Peyer's patch (tissue), 4 donors: ENCODE data around the gene FTCD. TPM values are rescaled to one million over a fixed set of nuclear protein-coding genes. Genes with fewer than 3 reads are reported as not detected.
A peak's percentile ranks its signal among the peaks of the same experiment; 100 is the strongest.

Source experiments
- DNase-seq, 3 donors: peaks; one replicate each; pipeline ENCODE4 v3.0.0-alpha.2; 2017 to 2019
- H3K27ac ChIP-seq, 4 donors: fragments of 200-600 bp; sonication (generic); one replicate each; pipeline ENCODE4 v1.5.1; 2016 to 2019
- H3K27me3 ChIP-seq, 2 donors: fragments of 200-600 bp; sonication (generic); one replicate each; pipeline ENCODE4 v1.5.1; 2019
- H3K36me3 ChIP-seq, 3 donors: fragments of 200-600 bp; sonication (generic); one replicate each; pipeline ENCODE4 v1.5.1; 2016 to 2019
- H3K4me1 ChIP-seq, 4 donors: fragments of 200-600 bp; sonication (generic); one replicate each; pipeline ENCODE4 v1.5.1; 2016 to 2019
- H3K4me3 ChIP-seq, 4 donors: fragments of 200-600 bp; sonication (generic); 1 replicate in 3 of 4; 2 replicates in 1 of 4; pipeline ENCODE4 v1.5.1; 2016 to 2019; ENCODE audit warnings: mild to moderate bottlenecking in 1 of 4
- H3K9me3 ChIP-seq, 4 donors: fragments of 200-600 bp; sonication (generic); one replicate each; pipeline ENCODE4 v1.5.1; 2016 to 2019; ENCODE audit warnings: mild to moderate bottlenecking in 1 of 4
- CTCF ChIP-seq, 6 experiments: fragments of 450-650 bp in 4 of 6; fragments of 200-600 bp in 2 of 6; sonication (generic) in 1 of 6; IDR thresholded peaks; one replicate each; pipeline ENCODE4 v1.5.1; 2017 to 2019; ENCODE audit warnings: antibody characterized with exemption in 6 of 6, mild to moderate bottlenecking in 3 of 6, moderate library complexity in 1 of 6
- POLR2A ChIP-seq, 2 donors: fragments of 450-650 bp; IDR thresholded peaks; one replicate each; pipeline ENCODE4 v1.5.1; 2017; ENCODE audit warnings: antibody characterized with exemption in 2 of 2, mild to moderate bottlenecking in 2 of 2, moderate library complexity in 2 of 2
- total RNA-seq, 4 donors: library from RNA; depleted of rRNA; stranded (reverse); fragments of >200 nt; gene quantifications; one replicate each; pipeline ENCODE4 v1.1.0, GENCODE V29; 2016

FTCD gene
- total RNA-seq, 4 donors from 2014 or later = 0.67 to 1.0 TPM; not detected in 2

GRCh38 chr21:46160657-46160906 is 5.2 kb upstream of the FTCD start:
- no peaks in the 10 kb centered on the region for H3K9me3 ChIP-seq
- peak in 2 of 3 donors; percentile 28 to 35 for DNase-seq
- peaks cover 0 to 3% of the 10 kb centered on the region in 2 donors for H3K27me3 ChIP-seq
- H3K4me3 ChIP-seq = no peak overlapping the region
- no peaks in the 10 kb centered on the region for H3K36me3 ChIP-seq
- peaks cover 0 to 8% (median 0%) of the 10 kb centered on the region in 4 donors for H3K4me1 ChIP-seq
- TF ChIP-seq CTCF (IDR thresholded peaks at IDR 0.05) (no peak), POLR2A (IDR thresholded peaks at IDR 0.05) (no peak)
- H3K27ac ChIP-seq = no peak overlapping the region

- H3K27ac ChIP-seq = no peak overlapping the region
- no peaks in the 10 kb centered on the region for H3K36me3 ChIP-seq
- peak in 2 of 3 donors; percentile 26 to 36 for DNase-seq
- H3K4me3 ChIP-seq = no peak overlapping the region
- H3K27me3 ChIP-seq = peaks cover 0 to 3% of the 10 kb centered on the region in 2 donors
- TF ChIP-seq CTCF (IDR thresholded peaks at IDR 0.05) (no peak), POLR2A (IDR thresholded peaks at IDR 0.05) (no peak)
- no peaks in the 10 kb centered on the region for H3K9me3 ChIP-seq
- peaks cover 0 to 8% (median 0%) of the 10 kb centered on the region in 4 donors for H3K4me1 ChIP-seq
Measured at GRCh38 chr21:46159841-46160656, 4.7 kb upstream of the FTCD start.

GRCh38 chr21:46159390-46159789 is 4.0 kb upstream of the FTCD start:
- peak in 2 of 3 donors; percentile 22 to 27 for DNase-seq
- TF ChIP-seq CTCF (IDR thresholded peaks at IDR 0.05) (no peak), POLR2A (IDR thresholded peaks at IDR 0.05) (no peak)
- H3K36me3 ChIP-seq = no peaks in the 10 kb centered on the region

GRCh38 chr21:46158666-46159300 is 3.4 kb upstream of the FTCD start:
- Histone ChIP-seq H3K27ac (no peak overlapping the region), H3K4me3 (no peak overlapping the region), H3K36me3 (no peaks in the 10 kb centered on the region), H3K27me3 (peaks cover 0 to 3% of the 10 kb centered on the region in 2 donors), H3K4me1 (peaks cover 0 to 8% (median 0%) of the 10 kb centered on the region in 4 donors), H3K9me3 (no peaks in the 10 kb centered on the region)
- TF ChIP-seq POLR2A (IDR thresholded peaks at IDR 0.05) = no peak
- no peak for TF ChIP-seq CTCF (IDR thresholded peaks at IDR 0.05)
- peak; percentile 3 to 35 (median 23) for DNase-seq

More at GRCh38 chr21:46159390-46159789, 4.0 kb upstream of the FTCD start:
- Histone ChIP-seq H3K4me1 (peaks cover 0 to 8% (median 0%) of the 10 kb centered on the region in 4 donors), H3K27me3 (peaks cover 0 to 3% of the 10 kb centered on the region in 2 donors), H3K4me3 (no peak overlapping the region), H3K9me3 (no peaks in the 10 kb centered on the region), H3K27ac (no peak overlapping the region)

- DNase-seq = peak in 2 of 3 donors; percentile 31 to 33
- H3K4me3 ChIP-seq = no peak overlapping the region
- H3K9me3 ChIP-seq = no peaks in the 10 kb centered on the region
- no peak overlapping the region for H3K27ac ChIP-seq
- peaks cover 0 to 3% of the 10 kb centered on the region in 2 donors for H3K27me3 ChIP-seq
- H3K4me1 ChIP-seq = peaks cover 0 to 8% (median 4%) of the 10 kb centered on the region in 4 donors
- H3K36me3 ChIP-seq = no peaks in the 10 kb centered on the region
- TF ChIP-seq POLR2A (IDR thresholded peaks at IDR 0.05) = no peak
- no peak for TF ChIP-seq CTCF (IDR thresholded peaks at IDR 0.05)
Measured at GRCh38 chr21:46157987-46158451, 2.6 kb upstream of the FTCD start.
